ENCODE results near the gene HOXB5. TPM values are rescaled to one million over a fixed set of nuclear protein-coding genes. Genes with fewer than 3 reads are reported as not detected.
A peak's percentile ranks its signal among the peaks of the same experiment; 100 is the strongest.

HOXB5 gene
- total and polyA plus RNA-seq, 8 donors = 0.43 to 50.4 (median 2.4) TPM; not detected in 1

- H3K4me1 ChIP-seq = peaks cover 14 to 68% (median 44%) of the 10 kb centered on the region in 4 donors
- no peak for TF ChIP-seq POLR2AphosphoS5 (IDR thresholded peaks at IDR 0.05)
- TF ChIP-seq EP300 (IDR thresholded peaks at IDR 0.05) = no peak
- no peak for TF ChIP-seq CTCF (IDR thresholded peaks at IDR 0.05)
- no peak for TF ChIP-seq POLR2A (IDR thresholded peaks at IDR 0.05)
- intact Hi-C loops (cut with DNase I; ENCODE audit: low total_unique reads) = no loop called here
- H3K27ac ChIP-seq = peak overlapping the region; percentile 40 to 95 (median 93)
- H3K27me3 ChIP-seq = peaks cover 4 to 99% (median 47%) of the 10 kb centered on the region in 3 donors
- H3K4me3 ChIP-seq = peak overlapping the region in 3 of 4 donors; percentile 18 to 31 (median 25)
- H3K36me3 ChIP-seq = peaks cover 0 to 17% (median 7%) of the 10 kb centered on the region in 4 donors
- WGBS, 5 donors = 33 to 55% (median 43%) methylated on average over 10 of the region's 10 CpGs
- peak in 1 of 2 donors; percentile 77 for DNase-seq
- no peaks in the 10 kb centered on the region for H3K9me3 ChIP-seq
Observed at GRCh38 chr17:48546137-48546923, 47.2 kb downstream of the HOXB5 start.

- Histone ChIP-seq H3K4me1 (peaks cover 14 to 66% (median 45%) of the 10 kb centered on the region in 4 donors), H3K27me3 (peaks cover 4 to 98% (median 39%) of the 10 kb centered on the region in 3 donors), H3K27ac (peak overlapping the region in 4 of 5 donors; percentile 90 to 95 (median 93)), H3K9me3 (no peaks in the 10 kb centered on the region), H3K4me3 (no peak overlapping the region), H3K36me3 (peaks cover 0 to 14% (median 6%) of the 10 kb centered on the region in 4 donors)
- TF ChIP-seq POLR2AphosphoS5 (IDR thresholded peaks at IDR 0.05) (no peak), POLR2A (IDR thresholded peaks at IDR 0.05) (no peak), CTCF (IDR thresholded peaks at IDR 0.05) (no peak), EP300 (IDR thresholded peaks at IDR 0.05) (no peak)
- intact Hi-C loops (cut with DNase I; ENCODE audit: low total_unique reads) = no loop called here
- no peak for DNase-seq
- WGBS, 5 donors = 87 to 100% (median 94%) methylated on average over 1 of the region's 1 CpG
Observed at GRCh38 chr17:48545539-48545938, 48.0 kb downstream of the HOXB5 start.

GRCh38 chr17:48545022-48545375 is 48.6 kb downstream of the HOXB5 start, which contains the start of gene HOXB2:
Gene HOXB2 (minus strand): TSS chr17:48545109. CDS start chr17:48544911, 198 bp downstream.
- DNase-seq = peak in 1 of 2 donors; percentile 73
- peaks cover 14 to 65% (median 43%) of the 10 kb centered on the region in 4 donors for H3K4me1 ChIP-seq
- no peak for TF ChIP-seq POLR2A (IDR thresholded peaks at IDR 0.05)
- no peak for TF ChIP-seq EP300 (IDR thresholded peaks at IDR 0.05)
- TF ChIP-seq CTCF (IDR thresholded peaks at IDR 0.05) = no peak
- no peak for TF ChIP-seq POLR2AphosphoS5 (IDR thresholded peaks at IDR 0.05)
- H3K27ac ChIP-seq = peak within 1 kb of the TSS; percentile 74 to 95 (median 93)
- 25 to 53% (median 46%) methylated on average over 12 of the region's 12 CpGs for WGBS, 5 donors
- H3K9me3 ChIP-seq = no peaks in the 10 kb centered on the region
- peaks cover 0 to 9% (median under 1%) of the 10 kb centered on the region in 4 donors for H3K36me3 ChIP-seq
- intact Hi-C loops (cut with DNase I; ENCODE audit: low total_unique reads) = no loop called here
- H3K4me3 ChIP-seq = peak within 1 kb of the TSS; percentile 62 to 75 (median 66)
- peaks cover 4 to 92% (median 34%) of the 10 kb centered on the region in 3 donors for H3K27me3 ChIP-seq

GRCh38 chr17:48544349-48545021 is 49.1 kb downstream of the HOXB5 start:
- DNase-seq = peak; percentile 62 to 94
- Histone ChIP-seq H3K27ac (peak overlapping the region; percentile 74 to 95 (median 93)), H3K36me3 (peaks cover 0 to 6% (median 0%) of the 10 kb centered on the region in 4 donors), H3K9me3 (no peaks in the 10 kb centered on the region), H3K27me3 (peaks cover 4 to 88% (median 32%) of the 10 kb centered on the region in 3 donors), H3K4me1 (peaks cover 14 to 60% (median 39%) of the 10 kb centered on the region in 4 donors), H3K4me3 (peak overlapping the region; percentile 62 to 75 (median 66))
- 5 to 11% (median 9%) methylated on average over 36 to 38 of the region's 38 CpGs for WGBS, 5 donors
- TF ChIP-seq CTCF (IDR thresholded peaks at IDR 0.05) (no peak), POLR2A (IDR thresholded peaks at IDR 0.05) (no peak), POLR2AphosphoS5 (IDR thresholded peaks at IDR 0.05) (peak; percentile 11 to 42 (median 31))
- intact Hi-C loops (cut with DNase I; ENCODE audit: low total_unique reads) = no loop called here

Data from stomach (tissue), 9 donors.